Calu3 (cell line): ENCODE data around the gene MS4A3. TPM values are rescaled to one million over a fixed set of nuclear protein-coding genes. Genes with fewer than 3 reads are reported as not detected.
"Not testable (repeated sequence)": the region's sequence is repeated elsewhere in the genome, so short reads cannot be mapped to it uniquely, and the experiment has no call there.

Experiments used
- Bru-seq: library from RNA; stranded (reverse); fragments of 400-500 nt; gene quantifications from one replicate; lab custom pipeline; 2021; lab: Mats Ljungman, UMichigan
- BruChase-seq, 2 experiments: library from RNA; stranded (reverse); fragments of 400-500 nt; gene quantifications; one replicate each; lab custom pipeline; 2021; lab: Mats Ljungman, UMichigan
- BruUV-seq: library from RNA; stranded (reverse); fragments of 400-500 nt; replicated peaks from 2 replicates; lab custom pipeline; 2021; lab: Mats Ljungman, UMichigan
- CTCF ChIA-PET: fragments of 300-600 bp; sonication (Branson Sonifier 250); formaldehyde crosslinking; loops from one replicate; lab custom pipeline; 2022; ENCODE audit warnings: antibody characterized with exemption; lab: Charles Lee
- DNase-seq: peaks from one replicate; pipeline ENCODE4 v3.0.0; 2022
- H3K27ac Mint-ChIP-seq: one replicate; pipeline ENCODE4 v1.8.0; 2022; ENCODE audit warnings: mixed read lengths; ENCODE audit not compliant: unreplicated experiment
- H3K27me3 Mint-ChIP-seq: one replicate; pipeline ENCODE4 v1.8.0; 2022; ENCODE audit warnings: mixed read lengths; ENCODE audit not compliant: unreplicated experiment
- H3K36me3 Mint-ChIP-seq: one replicate; pipeline ENCODE4 v1.8.0; 2022; ENCODE audit warnings: mild to moderate bottlenecking, moderate library complexity, mixed read lengths; ENCODE audit not compliant: insufficient read depth, unreplicated experiment
- H3K4me1 Mint-ChIP-seq: one replicate; pipeline ENCODE4 v1.8.0; 2022; ENCODE audit warnings: mild to moderate bottlenecking, low read depth, mixed read lengths; ENCODE audit not compliant: unreplicated experiment
- H3K4me3 Mint-ChIP-seq: one replicate; pipeline ENCODE4 v1.8.0; 2022; ENCODE audit warnings: mild to moderate bottlenecking, low read depth, moderate library complexity, mixed read lengths; ENCODE audit not compliant: unreplicated experiment
- H3K9me3 Mint-ChIP-seq: one replicate; pipeline ENCODE4 v1.8.0; 2022; ENCODE audit warnings: low read depth, mixed read lengths; ENCODE audit not compliant: unreplicated experiment
- intact Hi-C: fragments of 100-400 bp; cut with micrococcal nuclease; formaldehyde crosslinking; loops from one replicate; pipeline ENCODE4 v1.10.0; 2022; ENCODE audit not compliant: unreplicated experiment
- long read RNA-seq: library from polyadenylated mRNA; stranded (forward); transcript quantifications from one replicate; pipeline ENCODE4 v2.0.0, GENCODE V29; 2022
- total RNA-seq: library from RNA; stranded (reverse); gene quantifications from 2 replicates; pipeline ENCODE4 v1.2.3, GENCODE V29; 2022
- TF ChIP-seq, protein P1 (sequence below): fragments of 200-600 bp; IDR thresholded peaks from one replicate; pipeline ENCODE4 v1.8.0; 2022; ENCODE audit warnings: antibody characterized with exemption; ENCODE audit not compliant: unreplicated experiment

The MS4A3 gene, protein sequence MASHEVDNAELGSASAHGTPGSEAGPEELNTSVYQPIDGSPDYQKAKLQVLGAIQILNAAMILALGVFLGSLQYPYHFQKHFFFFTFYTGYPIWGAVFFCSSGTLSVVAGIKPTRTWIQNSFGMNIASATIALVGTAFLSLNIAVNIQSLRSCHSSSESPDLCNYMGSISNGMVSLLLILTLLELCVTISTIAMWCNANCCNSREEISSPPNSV
- total RNA-seq, result not detected in 2 replicates
- not detected for Bru-seq, nascent RNA
- BruChase-seq, experiment 1, labeled RNA remaining after a 6-hour chase, result percentile 6 among the genes with signal in this experiment
- percentile 6 among the genes with signal in this experiment for BruChase-seq, experiment 2, labeled RNA remaining after a 2-hour chase
- long read RNA-seq, result 0 reads

DNA sequence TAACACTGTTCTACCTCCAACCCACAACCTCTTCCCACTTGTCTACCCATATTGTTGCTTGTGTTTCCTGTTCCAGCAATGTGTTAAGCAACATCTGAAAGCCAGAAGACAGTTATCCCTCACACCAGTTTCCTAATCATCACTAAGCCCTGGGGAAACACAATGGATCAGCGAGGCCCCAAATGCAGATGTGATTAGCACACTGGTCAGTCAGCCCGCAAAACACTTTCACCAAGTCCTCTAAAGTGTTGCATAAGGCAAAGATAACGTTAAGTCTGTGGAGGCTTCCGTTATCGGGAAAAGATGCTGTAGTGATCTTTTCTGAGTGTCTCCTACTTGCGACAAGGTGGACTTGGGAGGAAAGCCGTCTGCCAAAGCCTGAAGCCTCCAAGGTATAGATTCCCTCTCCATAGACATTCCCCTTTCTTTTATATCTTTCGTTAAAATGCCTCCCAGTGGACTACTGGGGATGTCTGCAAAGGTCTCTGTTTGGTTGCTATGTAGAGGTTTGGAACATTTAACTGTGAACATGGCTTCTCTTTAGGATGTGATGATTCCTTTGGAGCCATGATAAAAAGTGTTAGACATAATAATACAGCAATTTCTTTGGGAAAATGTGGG lies at the start of gene MS4A3:
Gene MS4A3, plus strand, starts transcription at position 317 of the 621 bp plus-strand sequence. CDS start 4,496 bp downstream, outside the sequence.
- DNase-seq, result no peak
- Mint-ChIP-seq H3K27ac (no peak within 1 kb of the TSS), H3K27me3 (no peaks in the 10 kb centered on the region), H3K36me3 (no peaks in the 10 kb centered on the region), H3K4me1 (peaks cover 17% of the 10 kb centered on the region), H3K4me3 (no peak within 1 kb of the TSS), H3K9me3 (peaks cover 2% of the 10 kb centered on the region)
- intact Hi-C loops, result loop anchor here (5.0 kb wide), 1 partner anchor 59 kb away; no protein-coding TSS in a partner anchor
- BruUV-seq, result no TSS peak
- TF ChIP-seq, protein P1, sequence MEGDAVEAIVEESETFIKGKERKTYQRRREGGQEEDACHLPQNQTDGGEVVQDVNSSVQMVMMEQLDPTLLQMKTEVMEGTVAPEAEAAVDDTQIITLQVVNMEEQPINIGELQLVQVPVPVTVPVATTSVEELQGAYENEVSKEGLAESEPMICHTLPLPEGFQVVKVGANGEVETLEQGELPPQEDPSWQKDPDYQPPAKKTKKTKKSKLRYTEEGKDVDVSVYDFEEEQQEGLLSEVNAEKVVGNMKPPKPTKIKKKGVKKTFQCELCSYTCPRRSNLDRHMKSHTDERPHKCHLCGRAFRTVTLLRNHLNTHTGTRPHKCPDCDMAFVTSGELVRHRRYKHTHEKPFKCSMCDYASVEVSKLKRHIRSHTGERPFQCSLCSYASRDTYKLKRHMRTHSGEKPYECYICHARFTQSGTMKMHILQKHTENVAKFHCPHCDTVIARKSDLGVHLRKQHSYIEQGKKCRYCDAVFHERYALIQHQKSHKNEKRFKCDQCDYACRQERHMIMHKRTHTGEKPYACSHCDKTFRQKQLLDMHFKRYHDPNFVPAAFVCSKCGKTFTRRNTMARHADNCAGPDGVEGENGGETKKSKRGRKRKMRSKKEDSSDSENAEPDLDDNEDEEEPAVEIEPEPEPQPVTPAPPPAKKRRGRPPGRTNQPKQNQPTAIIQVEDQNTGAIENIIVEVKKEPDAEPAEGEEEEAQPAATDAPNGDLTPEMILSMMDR, result no peak
- CTCF ChIA-PET, result interaction anchor here (0.6 kb wide), 1 partner anchor 34 kb away, joined by 3 read pairs; no protein-coding TSS in a partner anchor

DNA sequence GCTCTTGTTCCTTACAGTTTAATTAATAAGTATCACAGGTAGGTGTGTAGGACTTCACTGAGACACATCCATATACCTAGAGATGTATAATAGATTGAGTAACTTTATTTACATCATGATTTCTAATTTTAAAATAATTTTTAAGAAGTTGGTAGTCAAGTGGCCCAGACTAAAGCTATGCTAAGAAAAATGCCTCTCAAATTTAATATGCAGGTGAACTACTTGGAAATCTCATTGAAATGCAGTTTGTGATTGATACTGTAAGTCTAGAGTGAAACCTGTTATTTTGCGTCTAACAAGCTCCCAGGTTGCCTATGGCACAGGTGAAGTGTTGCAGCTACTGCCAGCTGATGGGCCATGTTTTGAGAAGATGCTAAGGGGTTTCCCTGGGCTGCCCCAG lies 39.6 kb upstream of the MS4A3 start, which contains the start of gene OOSP4B:
Gene OOSP4B, plus strand, starts transcription at position 301 of the 400 bp plus-strand sequence.
- TF ChIP-seq, protein P1, result no peak
- BruUV-seq, result no TSS peak
- no peak for DNase-seq
- H3K36me3 Mint-ChIP-seq, result no peaks in the 10 kb centered on the region
- intact Hi-C loops, result no loop called here
- H3K9me3 Mint-ChIP-seq, result peaks cover 3% of the 10 kb centered on the region
- no peak within 1 kb of the TSS for H3K4me3 Mint-ChIP-seq
- H3K4me1 Mint-ChIP-seq, result peaks cover 8% of the 10 kb centered on the region
- H3K27ac Mint-ChIP-seq, result no peak within 1 kb of the TSS
- H3K27me3 Mint-ChIP-seq, result no peaks in the 10 kb centered on the region
- CTCF ChIA-PET, result no interaction called here

DNA sequence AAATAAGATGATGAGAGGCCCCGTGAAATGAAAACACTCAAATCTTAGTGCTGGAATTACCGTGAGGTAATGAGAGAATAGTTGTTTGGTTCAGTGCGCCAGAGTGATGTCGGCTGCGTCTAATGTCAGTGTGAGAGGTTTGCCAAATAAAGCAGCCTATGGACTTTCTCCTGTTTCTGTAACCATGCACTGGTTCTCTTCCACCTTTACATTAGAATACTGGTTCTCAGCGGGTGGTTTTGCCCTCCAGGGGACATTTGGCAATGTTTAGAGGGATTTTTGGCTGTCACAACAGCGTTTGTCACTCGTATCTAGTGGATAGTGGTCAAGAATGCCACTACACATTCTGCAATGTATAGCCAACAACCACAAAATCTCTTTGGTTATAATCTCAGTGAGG lies 38.4 kb upstream of the MS4A3 start:
- no TSS peak for BruUV-seq
- H3K4me1 Mint-ChIP-seq, result peaks cover 8% of the 10 kb centered on the region
- H3K27ac Mint-ChIP-seq, result no peak overlapping the region
- intact Hi-C loops, result no loop called here
- no peak for DNase-seq
- CTCF ChIA-PET, result no interaction called here
- H3K9me3 Mint-ChIP-seq, result peaks cover 3% of the 10 kb centered on the region
- no peaks in the 10 kb centered on the region for H3K36me3 Mint-ChIP-seq
- TF ChIP-seq, protein P1, result no peak
- no peak overlapping the region for H3K4me3 Mint-ChIP-seq
- H3K27me3 Mint-ChIP-seq, result no peaks in the 10 kb centered on the region

DNA sequence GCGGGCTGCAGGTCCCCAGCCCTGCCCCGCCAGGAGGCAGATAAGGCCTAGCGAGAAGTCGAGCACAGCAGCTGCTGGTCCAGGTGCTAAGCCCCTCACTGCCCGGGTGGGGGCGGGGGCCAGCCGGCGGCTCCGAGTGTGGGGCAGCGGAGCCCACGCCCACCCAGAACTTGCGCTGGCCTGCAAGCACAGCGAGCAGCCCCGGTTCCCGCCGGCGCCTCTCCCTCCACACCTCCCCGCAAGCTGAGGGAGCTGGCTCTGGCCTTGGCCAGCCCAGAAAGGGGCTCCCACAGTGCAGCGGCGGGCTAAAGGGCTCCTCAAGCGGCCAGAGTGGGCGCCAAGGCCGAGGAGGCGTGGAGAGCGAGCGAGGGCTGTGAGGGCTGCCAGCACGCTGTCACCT lies 36.1 kb upstream of the MS4A3 start:
- CTCF ChIA-PET, H3K27ac Mint-ChIP-seq, intact Hi-C loops, H3K4me3 Mint-ChIP-seq, H3K36me3 Mint-ChIP-seq, H3K4me1 Mint-ChIP-seq, BruUV-seq, DNase-seq, H3K9me3 Mint-ChIP-seq, H3K27me3 Mint-ChIP-seq: not testable (repeated sequence)
